Body of pancreas (tissue), 4 donors: ENCODE results near the gene TENT4B. TPM values are rescaled to one million over a fixed set of nuclear protein-coding genes. Genes with fewer than 3 reads are reported as not detected.

Experiments used
- ATAC-seq: fragments of 150-250 bp; one replicate; pipeline ENCODE4 v1.9.1; 2016
- DNase-seq, 4 donors: peaks; one replicate each; pipeline ENCODE4 v3.0.0-alpha.2; 2019
- H3K27ac ChIP-seq, 4 donors: fragments of 200-600 bp; sonication (generic); 1 replicate in 3 of 4; 2 replicates in 1 of 4; pipeline versions ENCODE4 v1.5.1 to v1.6.1; 2016 to 2019; ENCODE audit warnings: mild to moderate bottlenecking in 1 of 4, mixed read lengths in 1 of 4, moderate library complexity in 1 of 4
- H3K27me3 ChIP-seq, 2 donors: fragments of 200-600 bp; sonication (generic); one replicate each; pipeline ENCODE4 v1.6.0; 2016; ENCODE audit warnings: mild to moderate bottlenecking in 1 of 2
- H3K36me3 ChIP-seq, 2 donors: fragments of 200-600 bp; sonication (generic); replicated peaks in 1 of 2; 2 replicates each; pipeline ENCODE4 v1.5.1; 2016; ENCODE audit warnings: low read depth in 2 of 2; ENCODE audit not compliant: insufficient read depth in 1 of 2
- H3K4me1 ChIP-seq: fragments of 200-600 bp; sonication (generic); one replicate; pipeline ENCODE4 v1.6.0; 2016
- H3K4me3 ChIP-seq, 2 donors: fragments of 200-600 bp; sonication (generic); 1 replicate in 1 of 2; 2 replicates in 1 of 2; pipeline ENCODE4 v1.5.1; 2016 to 2019
- H3K9me3 ChIP-seq, 3 donors: fragments of 200-600 bp; sonication (generic); 1 replicate in 2 of 3; 2 replicates in 1 of 3; pipeline ENCODE4 v1.5.1; 2016
- POLR2A ChIP-seq, 3 donors: fragments of 450-650 bp; IDR thresholded peaks; one replicate each; pipeline ENCODE4 v1.6.1; 2016; ENCODE audit warnings: antibody characterized with exemption in 3 of 3, mild to moderate bottlenecking in 2 of 3
- whole genome bisulfite sequencing, 2 donors: methylation state at CpG; one replicate each; pipeline ENCODE4 v1.1.5; 2017; 5-methylcytosine and 5-hydroxymethylcytosine counted together
- intact Hi-C: fragments of 100-400 bp; cut with DNase I; formaldehyde crosslinking; loops from one replicate; pipeline ENCODE4 v1.15.1; 2023
- total RNA-seq, 2 donors: library from RNA; depleted of rRNA; stranded (reverse); fragments of >200 nt; gene quantifications; one replicate each; pipeline ENCODE4 v1.1.0, GENCODE V29; 2016
- TF ChIP-seq, protein P1 (sequence below), 7 experiments: fragments of 450-650 bp in 4 of 7; fragments of 200-600 bp in 3 of 7; sonication (generic) in 3 of 7; IDR thresholded peaks; one replicate each; pipeline ENCODE4 v1.5.1; 2016 to 2019; ENCODE audit warnings: antibody characterized with exemption in 7 of 7

Gene TENT4B
- total RNA-seq, 2 donors from 2014 or later, result 2.0 to 7.0 TPM

GRCh38 chr16:50153596-50154419, 702 bp downstream of the TENT4B start:
- Histone ChIP-seq H3K36me3 (no peaks in the 10 kb centered on the region), H3K27ac (peak overlapping the region; percentile 64 to 99 (median 83)), H3K27me3 (no peaks in the 10 kb centered on the region), H3K4me3 (peak overlapping the region; percentile 44 to 90), H3K4me1 (peaks cover 38% of the 10 kb centered on the region), H3K9me3 (no peaks in the 10 kb centered on the region)
- no peak for TF ChIP-seq POLR2A (IDR thresholded peaks at IDR 0.05)
- TF ChIP-seq, protein P1, sequence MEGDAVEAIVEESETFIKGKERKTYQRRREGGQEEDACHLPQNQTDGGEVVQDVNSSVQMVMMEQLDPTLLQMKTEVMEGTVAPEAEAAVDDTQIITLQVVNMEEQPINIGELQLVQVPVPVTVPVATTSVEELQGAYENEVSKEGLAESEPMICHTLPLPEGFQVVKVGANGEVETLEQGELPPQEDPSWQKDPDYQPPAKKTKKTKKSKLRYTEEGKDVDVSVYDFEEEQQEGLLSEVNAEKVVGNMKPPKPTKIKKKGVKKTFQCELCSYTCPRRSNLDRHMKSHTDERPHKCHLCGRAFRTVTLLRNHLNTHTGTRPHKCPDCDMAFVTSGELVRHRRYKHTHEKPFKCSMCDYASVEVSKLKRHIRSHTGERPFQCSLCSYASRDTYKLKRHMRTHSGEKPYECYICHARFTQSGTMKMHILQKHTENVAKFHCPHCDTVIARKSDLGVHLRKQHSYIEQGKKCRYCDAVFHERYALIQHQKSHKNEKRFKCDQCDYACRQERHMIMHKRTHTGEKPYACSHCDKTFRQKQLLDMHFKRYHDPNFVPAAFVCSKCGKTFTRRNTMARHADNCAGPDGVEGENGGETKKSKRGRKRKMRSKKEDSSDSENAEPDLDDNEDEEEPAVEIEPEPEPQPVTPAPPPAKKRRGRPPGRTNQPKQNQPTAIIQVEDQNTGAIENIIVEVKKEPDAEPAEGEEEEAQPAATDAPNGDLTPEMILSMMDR (IDR thresholded peaks at IDR 0.05), result peak in 1 of 7 experiments; percentile 4
- WGBS, 2 donors, result 2 to 3% methylated on average over 19 to 84 of the region's 89 CpGs
- ATAC-seq (peak; percentile 2), DNase-seq (peak in 3 of 4 donors; percentile 27 to 35 (median 31))
- intact Hi-C loops, result no loop called here

DNA sequence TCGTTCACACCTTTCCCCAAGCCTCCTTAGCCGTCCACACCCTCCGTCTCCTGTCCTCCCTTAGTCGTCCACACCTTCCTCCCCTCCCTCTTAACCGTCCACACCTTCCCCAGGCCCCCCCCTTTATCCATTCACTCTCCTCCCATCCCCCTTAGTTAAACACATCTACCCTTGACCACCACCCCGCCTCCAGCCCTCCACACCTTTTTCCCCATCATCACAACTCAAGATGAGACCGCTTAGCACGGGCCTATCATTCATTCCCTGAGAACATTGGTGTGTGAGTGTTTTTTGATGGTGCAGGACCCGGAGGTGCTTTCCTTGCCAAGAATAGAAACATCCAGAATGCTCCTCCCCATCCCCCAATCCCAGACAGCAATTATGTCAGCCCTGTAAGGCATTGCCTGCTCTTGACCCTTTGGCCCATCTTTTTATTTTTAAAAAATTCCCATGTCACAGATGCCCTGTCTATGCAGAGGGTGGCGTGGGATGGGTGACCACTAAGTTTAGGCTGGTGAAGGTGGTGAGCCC, 1.4 kb downstream of the TENT4B start:
- Histone ChIP-seq H3K9me3 (no peaks in the 10 kb centered on the region), H3K27ac (peak overlapping the region; percentile 42 to 99 (median 66)), H3K4me1 (peaks cover 38% of the 10 kb centered on the region), H3K27me3 (no peaks in the 10 kb centered on the region), H3K36me3 (no peaks in the 10 kb centered on the region), H3K4me3 (peak overlapping the region; percentile 44 to 90)
- TF ChIP-seq POLR2A (IDR thresholded peaks at IDR 0.05), result no peak
- TF ChIP-seq, protein P1 (IDR thresholded peaks at IDR 0.05), result no peak
- 12 to 15% methylated on average over 9 to 10 of the region's 10 CpGs for WGBS, 2 donors
- DNase-seq, result peak in 1 of 4 donors; percentile 17
- ATAC-seq, result no peak
- intact Hi-C loops, result no loop called here

DNA sequence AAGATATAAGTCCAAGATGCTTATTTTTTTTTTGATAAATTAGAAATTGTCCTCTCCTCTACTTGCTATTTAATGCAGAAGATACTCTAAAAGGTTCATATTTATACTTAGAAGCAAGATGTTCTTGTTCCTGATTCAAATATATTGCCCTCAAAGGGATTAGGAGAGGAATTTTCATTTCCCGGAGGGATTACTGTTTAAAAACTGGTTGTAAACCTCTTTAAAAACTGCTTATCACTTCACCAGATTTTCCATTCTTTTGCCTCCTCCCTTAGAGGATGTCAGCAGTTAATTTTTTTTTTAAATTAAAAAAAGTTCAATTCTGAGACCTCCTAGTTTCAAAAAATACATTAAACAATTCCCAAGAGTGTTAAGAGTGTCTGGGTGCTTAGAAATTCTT, 2.8 kb downstream of the TENT4B start:
- 25 to 28% methylated on average over 1 of the region's 1 CpG for WGBS, 2 donors
- Histone ChIP-seq H3K27ac (peak overlapping the region in 2 of 4 donors; percentile 64 to 99), H3K4me1 (peaks cover 41% of the 10 kb centered on the region), H3K4me3 (no peak overlapping the region), H3K9me3 (no peaks in the 10 kb centered on the region), H3K27me3 (no peaks in the 10 kb centered on the region), H3K36me3 (no peaks in the 10 kb centered on the region)
- no peak for DNase-seq
- intact Hi-C loops, result no loop called here
- ATAC-seq, result no peak
- no peak for TF ChIP-seq POLR2A (IDR thresholded peaks at IDR 0.05)
- TF ChIP-seq, protein P1 (IDR thresholded peaks at IDR 0.05), result no peak

- H3K9me3 ChIP-seq, result no peaks in the 10 kb centered on the region
- H3K27me3 ChIP-seq, result no peaks in the 10 kb centered on the region
- TF ChIP-seq POLR2A (IDR thresholded peaks at IDR 0.05), result no peak
- TF ChIP-seq, protein P1 (IDR thresholded peaks at IDR 0.05), result no peak
- intact Hi-C loops, result no loop called here
- 90 to 92% methylated on average over 6 of the region's 6 CpGs for WGBS, 2 donors
- no peak for ATAC-seq
- H3K4me1 ChIP-seq, result peaks cover 45% of the 10 kb centered on the region
- no peak overlapping the region for H3K4me3 ChIP-seq
- no peak overlapping the region for H3K27ac ChIP-seq
- DNase-seq, result no peak
- H3K36me3 ChIP-seq, result no peaks in the 10 kb centered on the region
Measured at GRCh38 chr16:50156590-50156989, 3.5 kb downstream of the TENT4B start.
